HEK293 (cell line): ENCODE results near the gene NCL.

Experiments
- CTCF ChIP-seq: fragments of 450-650 bp; formaldehyde crosslinking; IDR thresholded peaks from 2 replicates; pipeline ENCODE4 v1.5.1; 2016; ENCODE audit warnings: missing biosample characterization, missing genetic modification characterization
- ZFP41 ChIP-seq: fragments of 450-650 bp; formaldehyde crosslinking; IDR thresholded peaks from 2 replicates; pipeline ENCODE4 v1.5.1; 2016; ENCODE audit warnings: missing biosample characterization, missing genetic modification characterization, borderline replicate concordance

- no peak for TF ChIP-seq CTCF (tag by site-specific recombination)
- no peak for TF ChIP-seq ZFP41 (tag by site-specific recombination)
Measured at GRCh38 chr2:231429901-231430300, 34.4 kb downstream of the NCL start.
